HFFc6 (cell line): ENCODE results near the gene CALN1. TPM values are rescaled to one million over a fixed set of nuclear protein-coding genes. Genes with fewer than 3 reads are reported as not detected.

ENCODE experiments used
- DNase-seq: peaks from one replicate; pipeline ENCODE4 v3.0.0-alpha.2; 2018
- H3K27ac Mint-ChIP-seq: 2 replicates; pipeline ENCODE4 v1.8.0; 2020; ENCODE audit warnings: mild to moderate bottlenecking, mixed read lengths
- H3K27me3 Mint-ChIP-seq: 2 replicates; pipeline ENCODE4 v1.8.0; 2021; ENCODE audit warnings: mild to moderate bottlenecking, moderate library complexity, mixed read lengths; ENCODE audit not compliant: insufficient read depth
- H3K36me3 Mint-ChIP-seq: 2 replicates; pipeline ENCODE4 v1.8.0; 2021; ENCODE audit warnings: low read depth, mixed read lengths
- H3K4me1 Mint-ChIP-seq: 2 replicates; pipeline ENCODE4 v1.8.0; 2020; ENCODE audit warnings: low read depth, mixed read lengths
- H3K4me3 Mint-ChIP-seq: 2 replicates; pipeline ENCODE4 v1.8.0; 2020; ENCODE audit warnings: mild to moderate bottlenecking, moderate library complexity, mixed read lengths
- H3K9me3 Mint-ChIP-seq: 2 replicates; pipeline ENCODE4 v1.8.0; 2020; ENCODE audit warnings: mild to moderate bottlenecking, mixed read lengths
- CTCF ChIP-seq: fragments of 200-600 bp; sonication (generic); IDR thresholded peaks from 2 replicates; pipeline ENCODE4 v1.5.0; 2021; ENCODE audit warnings: antibody characterized with exemption, mild to moderate bottlenecking
- total RNA-seq, 6 experiments: library from RNA; stranded (reverse); fragmentation: NEBNext Ultra II Directional; extraction: Animal tissue kit (Norgen Biotek cat#: 25700); gene quantifications; 2 replicates in 1 of 6; 3 replicates in 5 of 6; pipeline ENCODE4 v1.2.3, GENCODE V29; 2021

CALN1 gene
- total RNA-seq, 6 experiments from 2014 or later: not detected

GRCh38 chr7:72017756-72018155 lies 394.4 kb downstream of the CALN1 start:
- Mint-ChIP-seq H3K27ac (no peak overlapping the region), H3K4me1 (no peaks in the 10 kb centered on the region), H3K4me3 (no peak overlapping the region), H3K9me3 (peaks cover 42% of the 10 kb centered on the region), H3K36me3 (peaks cover 5% of the 10 kb centered on the region; the same call in 1 of the 2 replicates), H3K27me3 (no peaks in the 10 kb centered on the region)
- TF ChIP-seq CTCF: no peak
- DNase-seq: no peak

- H3K27me3 Mint-ChIP-seq: no peaks in the 10 kb centered on the region
- H3K9me3 Mint-ChIP-seq: peaks cover 34% of the 10 kb centered on the region
- H3K27ac Mint-ChIP-seq: no peak overlapping the region
- no peaks in the 10 kb centered on the region for H3K4me1 Mint-ChIP-seq
- no peak for TF ChIP-seq CTCF
- DNase-seq: no peak
- H3K36me3 Mint-ChIP-seq: peaks cover under 1% of the 10 kb centered on the region; the same call in 1 of the 2 replicates
- no peak overlapping the region for H3K4me3 Mint-ChIP-seq
Measured at GRCh38 chr7:72016574-72016973, 395.6 kb downstream of the CALN1 start.

GRCh38 chr7:72015136-72015535 lies 397.0 kb downstream of the CALN1 start:
- Mint-ChIP-seq H3K4me1 (no peaks in the 10 kb centered on the region), H3K9me3 (peaks cover 35% of the 10 kb centered on the region), H3K27me3 (no peaks in the 10 kb centered on the region), H3K27ac (no peak overlapping the region), H3K36me3 (no peaks in the 10 kb centered on the region), H3K4me3 (no peak overlapping the region)
- no peak for TF ChIP-seq CTCF
- no peak for DNase-seq

GRCh38 chr7:72007018-72007417 lies 405.1 kb downstream of the CALN1 start:
- Mint-ChIP-seq H3K36me3 (no peaks in the 10 kb centered on the region), H3K27me3 (peaks cover 2% of the 10 kb centered on the region; the same call in 1 of the 2 replicates), H3K9me3 (peaks cover 12% of the 10 kb centered on the region; the same call in 1 of the 2 replicates), H3K4me3 (no peak overlapping the region), H3K27ac (no peak overlapping the region), H3K4me1 (no peaks in the 10 kb centered on the region)
- no peak for TF ChIP-seq CTCF
- no peak for DNase-seq

- peaks cover 17% of the 10 kb centered on the region for H3K9me3 Mint-ChIP-seq
- H3K27me3 Mint-ChIP-seq: peaks cover 2% of the 10 kb centered on the region; the same call in 1 of the 2 replicates
- TF ChIP-seq CTCF: no peak
- H3K4me1 Mint-ChIP-seq: no peaks in the 10 kb centered on the region
- no peak overlapping the region for H3K4me3 Mint-ChIP-seq
- no peak overlapping the region for H3K27ac Mint-ChIP-seq
- H3K36me3 Mint-ChIP-seq: no peaks in the 10 kb centered on the region
- no peak for DNase-seq
Measured at GRCh38 chr7:72003236-72003635, 408.9 kb downstream of the CALN1 start.

GRCh38 chr7:71996141-71996540 lies 416.0 kb downstream of the CALN1 start:
- H3K27me3 Mint-ChIP-seq: no peaks in the 10 kb centered on the region
- no peak for TF ChIP-seq CTCF
- H3K4me3 Mint-ChIP-seq: no peak overlapping the region
- no peaks in the 10 kb centered on the region for H3K36me3 Mint-ChIP-seq
- H3K4me1 Mint-ChIP-seq: no peaks in the 10 kb centered on the region
- no peak for DNase-seq
- H3K9me3 Mint-ChIP-seq: peaks cover 43% of the 10 kb centered on the region
- H3K27ac Mint-ChIP-seq: no peak overlapping the region
